GM12878 (cell line): ENCODE results near the gene FARSB. TPM values are rescaled to one million over a fixed set of nuclear protein-coding genes. Genes with fewer than 3 reads are reported as not detected.

ENCODE experiments used
- ATAC-seq: fragments of 200-7000 bp; cut with Tn5 transposase; 3 replicates; pipeline ENCODE4 v1.9.1; 2020; ENCODE audit warnings: mild to moderate bottlenecking, moderate library complexity
- BruUV-seq: library from RNA; stranded (reverse); fragments of 400-500 nt; replicated peaks from 2 replicates; lab custom pipeline; 2021; lab: Mats Ljungman, UMichigan
- CTCF ChIA-PET: fragments of 300-600 bp; sonication (Branson Sonifier 250); formaldehyde crosslinking; extraction: SDS; loops from one replicate; lab custom pipeline; 2021; ENCODE audit warnings: inconsistent platforms; lab: Yijun Ruan, JAX
- POLR2A ChIA-PET: fragments of 350-600 bp; formaldehyde crosslinking; extraction: SDS; loops from one replicate; lab custom pipeline; 2021; ENCODE audit warnings: inconsistent platforms; lab: Charles Lee
- RAD21 ChIA-PET: fragments of 300-600 bp; sonication (Branson Sonifier 250); formaldehyde crosslinking; loops from one replicate; lab custom pipeline; 2023; ENCODE audit warnings: antibody characterized with exemption; ENCODE audit not compliant: unreplicated experiment; lab: Charles Lee
- SMC1A ChIA-PET: fragments of 300-600 bp; sonication (Branson Sonifier 250); formaldehyde crosslinking; loops from one replicate; lab custom pipeline; 2023; ENCODE audit not compliant: unreplicated experiment, uncharacterized antibody; lab: Charles Lee
- DNase-seq: peaks from one replicate; pipeline ENCODE4 v3.0.0-alpha.2; 2011; ENCODE audit warnings: low read depth, low spot score
- FAIRE-seq: peaks from 3 replicates; lab custom pipeline; 2011; peaks lifted over from hg19 to GRCh38; lab: Jason Lieb, UNC
- H2AFZ ChIP-seq: 2 replicates; pipeline ENCODE4 v1.6.0; 2011; ENCODE audit warnings: low read depth, low read length, control low read depth; ENCODE audit not compliant: control insufficient read depth
- H3K27ac ChIP-seq: 2 replicates; pipeline ENCODE4 v1.5.1; 2011; ENCODE audit warnings: control low read depth; ENCODE audit not compliant: control insufficient read depth, insufficient read depth
- H3K27me3 ChIP-seq, 2 experiments: replicated peaks in 1 of 2; 2 replicates each; pipeline versions ENCODE4 v1.6.0 to v1.6.1; 2011; ENCODE audit warnings: low read length in 1 of 2; ENCODE audit not compliant: control insufficient read depth in 2 of 2, insufficient read depth in 2 of 2
- H3K36me3 ChIP-seq, 2 experiments: 2 replicates each; pipeline ENCODE4 v1.5.1; 2011; ENCODE audit warnings: low read length in 1 of 2; ENCODE audit not compliant: control insufficient read depth in 2 of 2, insufficient read depth in 2 of 2
- H3K4me1 ChIP-seq: 2 replicates; pipeline ENCODE4 v1.6.1; 2011; ENCODE audit warnings: mild to moderate bottlenecking, low read length, moderate library complexity, mixed read lengths; ENCODE audit not compliant: control insufficient read depth, insufficient read depth
- H3K4me2 ChIP-seq: 2 replicates; pipeline ENCODE4 v1.6.0; 2011; ENCODE audit warnings: control low read depth; ENCODE audit not compliant: control insufficient read depth, insufficient read depth
- H3K4me3 ChIP-seq: fragments of 200-600 bp; sonication (generic); 2 replicates; pipeline ENCODE4 v1.5.1; 2016
- H3K79me2 ChIP-seq: 2 replicates; pipeline ENCODE4 v1.6.0; 2011; ENCODE audit warnings: low read length; ENCODE audit not compliant: control insufficient read depth, insufficient read depth
- H3K9ac ChIP-seq: 2 replicates; pipeline ENCODE4 v1.8.0; 2011; ENCODE audit warnings: low read length, control low read depth, mixed read lengths; ENCODE audit not compliant: control insufficient read depth, insufficient read depth
- H3K9me3 ChIP-seq: replicated peaks from 3 replicates; pipeline ENCODE4 v1.5.1; 2011; ENCODE audit warnings: mild to moderate bottlenecking, low read length; ENCODE audit not compliant: control insufficient read depth, insufficient read depth
- H4K20me1 ChIP-seq: 2 replicates; pipeline ENCODE4 v1.6.0; 2011; ENCODE audit not compliant: control insufficient read depth, insufficient read depth
- BACH1 ChIP-seq: fragments of 450-650 bp; IDR thresholded peaks from 2 replicates; pipeline ENCODE4 v1.6.1; 2017; ENCODE audit warnings: mild to moderate bottlenecking, borderline replicate concordance
- HCFC1 ChIP-seq: fragments of 150-350 bp; IDR thresholded peaks from 2 replicates; pipeline ENCODE4 v1.6.1; 2014; ENCODE audit warnings: low read length
- IKZF2 ChIP-seq, 2 experiments: fragments of 450-650 bp; IDR thresholded peaks; 2 replicates each; pipeline ENCODE4 v1.6.1; 2017; ENCODE audit warnings: mild to moderate bottlenecking in 2 of 2, moderate library complexity in 2 of 2
- MYC ChIP-seq: IDR thresholded peaks from 2 replicates; pipeline ENCODE4 v1.6.1; 2011; ENCODE audit warnings: mild to moderate bottlenecking, low read length, moderate library complexity, inconsistent platforms; ENCODE audit not compliant: insufficient read depth, insufficient replicate concordance, insufficient read length, severe bottlenecking
- POU2F2 ChIP-seq: IDR thresholded peaks from 3 replicates; pipeline ENCODE4 v1.6.1; 2011; ENCODE audit warnings: low read depth, mild to moderate bottlenecking, low read length, borderline replicate concordance
- RAD21 ChIP-seq: IDR thresholded peaks from 2 replicates; pipeline ENCODE4 v1.6.1; 2011; ENCODE audit warnings: mild to moderate bottlenecking, low read depth, low read length, moderate library complexity; ENCODE audit not compliant: insufficient read depth
- SIX5 ChIP-seq: IDR thresholded peaks from 2 replicates; pipeline ENCODE4 v1.6.1; 2011; ENCODE audit warnings: mild to moderate bottlenecking, low read depth, low read length, moderate library complexity; ENCODE audit not compliant: severe bottlenecking
- SRF ChIP-seq, 2 experiments: IDR thresholded peaks; 2 replicates each; pipeline ENCODE4 v1.6.1; 2011; ENCODE audit warnings: low read depth in 2 of 2, low read length in 2 of 2, mild to moderate bottlenecking in 1 of 2, moderate library complexity in 1 of 2
- ZNF24 ChIP-seq: fragments of 450-650 bp; IDR thresholded peaks from 2 replicates; pipeline ENCODE4 v1.6.1; 2017; ENCODE audit warnings: antibody characterized with exemption, mild to moderate bottlenecking
- WGBS: methylation state at CpG from one replicate; pipeline ENCODE4 v1.1.6; 2016; ENCODE audit warnings: low lambda C conversion rate; ENCODE audit not compliant: insufficient replicate concordance, insufficient coverage; ENCODE audit errors: missing lambda C conversion rate; 5-methylcytosine and 5-hydroxymethylcytosine counted together
- in situ Hi-C: fragments of 300-500 bp; cut with MboI; formaldehyde crosslinking; loops from 9 replicates; pipeline ENCODE4 v1.14.3; 2018; ENCODE audit warnings: mixed read lengths
- intact Hi-C: fragments of 100-400 bp; cut with micrococcal nuclease; formaldehyde crosslinking; loops from one replicate; pipeline ENCODE4 v1.14.2; 2022; ENCODE audit not compliant: unreplicated experiment
- polyA plus RNA-seq, 11 experiments: library from polyadenylated mRNA; depleted of rRNA in 4 of 11; unstranded in 6 of 11; stranded (reverse) in 5 of 11; fragments of >200 nt; fragmentation: Nextera tagmentation in 4 of 11; fragmentation: Illumina TruSeq in 1 of 11; extraction: Ambion mirVana in 4 of 11; extraction: Trizol in 1 of 11; gene quantifications; 1 replicate in 1 of 11; 2 replicates in 10 of 11; pipeline versions ENCODE4 v1.2.1 to v1.2.3, GENCODE V29; 2011 to 2016; ENCODE audit warnings: inconsistent platforms in 2 of 11, missing spikeins in 2 of 11, low read depth in 1 of 11
- total RNA-seq, 4 experiments: library from RNA; depleted of rRNA in 3 of 4; stranded (reverse); fragments of >200 nt in 3 of 4; fragmentation: Illumina TruSeq in 1 of 4; extraction: Trizol in 1 of 4; gene quantifications; 2 replicates each; pipeline versions ENCODE4 v1.2.1 to v1.2.3, GENCODE V29; 2013 to 2021

Gene FARSB
- total and polyA plus RNA-seq, 10 of the 15 experiments (the other 5 are each of a cell fraction or from before 2014, with no cell fraction given) = 32.4 to 127 (median 73.8) TPM

DNA sequence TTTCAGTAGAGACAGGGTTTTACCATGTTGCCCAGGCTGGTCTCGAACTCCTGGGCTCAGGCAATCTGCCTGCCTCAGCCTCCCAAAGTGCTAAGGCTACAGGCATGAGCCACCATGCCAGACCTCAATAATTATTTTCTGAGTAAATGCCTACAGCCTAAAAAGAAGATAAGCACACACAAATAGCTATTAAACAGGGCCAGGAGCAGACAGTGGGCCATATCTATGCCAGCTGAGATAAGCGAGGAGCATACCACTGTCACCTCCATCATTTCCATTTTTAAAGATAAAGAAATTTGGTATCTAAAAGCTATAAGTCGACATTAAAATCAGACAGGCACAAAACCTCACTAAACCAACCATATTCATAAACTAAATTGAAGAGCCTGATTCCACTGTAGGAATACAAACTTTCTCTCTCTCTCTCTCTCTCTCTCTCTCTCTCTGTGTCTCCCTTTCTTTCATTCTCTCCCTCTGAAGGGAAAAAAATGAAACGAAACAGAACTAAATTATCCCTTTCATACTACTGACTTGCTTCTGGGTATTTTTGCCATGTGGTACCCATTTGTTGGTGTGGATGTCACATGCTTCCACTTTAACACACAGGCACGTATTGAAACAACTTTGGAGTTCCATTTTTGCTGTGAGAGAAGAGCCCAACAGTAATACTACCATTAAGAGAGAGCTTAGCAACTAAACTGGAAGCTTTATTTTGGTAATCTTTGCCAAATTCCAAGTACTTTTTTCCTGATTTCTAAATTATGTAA is 51.0 kb downstream of the FARSB start:
- Histone ChIP-seq H3K9me3 (no peaks in the 10 kb centered on the region), H2AFZ (no peak overlapping the region), H3K9ac (no peak overlapping the region), H3K4me1 (no peaks in the 10 kb centered on the region), H3K4me3 (no peak overlapping the region), H4K20me1 (no peaks in the 10 kb centered on the region), H3K4me2 (no peak overlapping the region), H3K27ac (no peak overlapping the region), H3K36me3 (peaks cover 0 to 11% of the 10 kb centered on the region in 2 experiments; a peak in 2 of 4 replicates), H3K79me2 (no peaks in the 10 kb centered on the region), H3K27me3 (no peaks in the 10 kb centered on the region)
- DNase-seq (no peak), FAIRE-seq (no peak), ATAC-seq (no peak)
- ChIA-PET SMC1A (interaction anchor here (0.8 to 1.3 kb wide), 3 partner anchors 9 to 287 kb away, joined by 3 to 4 read pairs (median 4); no protein-coding TSS in a partner anchor), CTCF (interaction anchor here (0.9 to 2.1 kb wide), 4 partner anchors 10 to 287 kb away, joined by 3 to 10 read pairs (median 4); no protein-coding TSS in a partner anchor), RAD21 (interaction anchor here (1.0 to 1.3 kb wide), 2 partner anchors 10 to 287 kb away, joined by 3 to 4 read pairs; no protein-coding TSS in a partner anchor), POLR2A (interaction anchor here (0.6 kb wide), 1 partner anchor 10 kb away, joined by 4 read pairs; no protein-coding TSS in a partner anchor)
- no TSS peak for BruUV-seq
- no peak for TF ChIP-seq BACH1
- no peak for TF ChIP-seq SIX5
- no peak for TF ChIP-seq RAD21
- TF ChIP-seq HCFC1 = no peak
- no peak for TF ChIP-seq POU2F2
- no peak for TF ChIP-seq SRF (IDR thresholded peaks at IDR 0.05; ENCODE audit: low read depth in 2 of 2, low read length in 2 of 2)
- no peak for TF ChIP-seq IKZF2 (IDR thresholded peaks at IDR 0.05)
- TF ChIP-seq MYC = no peak
- no peak for TF ChIP-seq ZNF24
- in situ Hi-C loops (no loop called here), intact Hi-C loops (no loop called here)
- WGBS = over 99% methylated on average over 5 of the region's 5 CpGs
